ENCODE measurements around the gene TBPL1.
"Not testable (repeated sequence)": the region's sequence is repeated elsewhere in the genome, so short reads cannot be mapped to it uniquely, and the experiment has no call there.

TBPL1 gene

GRCh38 chr6:133952815-133953633 is at the start of gene TBPL1:
TSS of gene TBPL1 (plus strand) at chr6:133953224. CDS start at chr6:133980126, 26,902 bp downstream.
- DNase-seq, result peak; percentile 99

DNA sequence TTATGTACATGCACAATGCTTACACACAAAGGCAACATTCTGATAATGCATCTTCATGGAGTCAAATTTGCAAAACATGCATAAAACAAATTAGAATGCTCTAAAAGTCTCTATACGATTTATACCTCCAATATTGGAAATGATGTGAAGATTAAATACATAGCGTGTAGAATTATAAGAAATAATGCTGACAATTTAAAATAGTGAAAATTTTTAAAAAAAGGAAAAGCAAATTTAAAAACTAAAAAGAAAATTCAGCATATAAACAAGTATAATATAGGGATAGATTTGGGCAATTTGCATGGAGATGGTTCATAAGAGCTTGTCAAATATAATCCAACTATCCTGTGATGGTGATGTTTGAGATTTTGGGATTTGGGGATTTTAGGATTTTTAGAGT is 49.2 kb upstream of the TBPL1 start:
- DNase-seq, result no peak

- no peak for DNase-seq
These were observed 47.0 kb upstream of the TBPL1 start for GRCh38 chr6:133906050-133906449.

- DNase-seq, result peak; percentile 85
These were observed 36.3 kb upstream of the TBPL1 start for GRCh38 chr6:133916650-133917151.

- DNase-seq, result no peak
These were observed 35.2 kb upstream of the TBPL1 start for GRCh38 chr6:133917781-133918180.

GRCh38 chr6:133918208-133918930 is 34.7 kb upstream of the TBPL1 start:
- no peak for DNase-seq

DNA sequence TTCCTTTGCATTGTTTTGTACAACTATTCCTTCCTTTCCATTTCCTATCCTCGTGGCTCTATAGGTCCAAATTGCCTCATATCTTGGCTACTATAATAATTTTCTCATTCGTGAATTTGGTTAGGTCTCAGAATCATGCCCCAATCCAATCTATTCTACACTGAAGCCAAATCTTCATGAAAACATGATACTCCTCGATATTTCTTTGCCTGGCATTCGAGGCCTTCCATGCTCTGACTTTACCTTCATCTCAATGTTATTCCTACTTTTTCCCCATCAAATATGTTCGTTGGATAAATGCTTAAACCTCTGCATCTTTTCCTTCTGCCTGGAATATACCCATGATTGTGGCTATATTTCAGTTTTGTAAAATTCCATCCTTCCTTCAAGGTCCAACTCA is 33.7 kb upstream of the TBPL1 start:
- no peak for DNase-seq

DNA sequence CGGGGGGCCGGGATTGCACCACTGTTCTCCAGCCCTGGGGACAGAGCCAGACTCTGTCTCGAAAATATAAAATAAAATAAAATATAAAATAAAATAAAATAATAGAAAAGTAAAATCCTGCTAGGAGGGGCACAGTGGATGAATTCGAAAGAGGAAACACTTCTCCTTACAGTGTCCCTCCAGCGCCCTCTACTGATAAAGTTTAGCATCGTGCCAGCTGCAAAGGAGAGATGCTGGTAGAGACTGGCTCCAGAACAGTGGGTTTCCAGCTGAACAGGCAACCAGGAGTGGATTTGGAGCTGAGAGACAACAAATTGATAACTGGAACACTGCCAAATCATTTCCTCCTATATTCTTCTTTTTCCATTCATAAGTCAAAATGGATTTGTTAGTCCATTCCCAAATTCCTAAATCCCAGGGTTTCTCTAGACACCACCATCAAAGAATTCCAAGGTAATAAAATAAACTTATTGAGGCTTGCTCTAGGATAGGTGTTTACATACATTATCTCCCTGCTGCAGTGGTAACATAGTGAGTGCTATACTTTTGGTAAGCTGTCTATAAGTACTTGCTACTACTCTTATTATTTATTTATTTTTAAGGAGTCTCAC is 31.7 kb upstream of the TBPL1 start:
- DNase-seq, result peak; percentile 73

- peak; percentile 70 for DNase-seq
These were observed 29.0 kb upstream of the TBPL1 start for GRCh38 chr6:133923938-133924593.

DNA sequence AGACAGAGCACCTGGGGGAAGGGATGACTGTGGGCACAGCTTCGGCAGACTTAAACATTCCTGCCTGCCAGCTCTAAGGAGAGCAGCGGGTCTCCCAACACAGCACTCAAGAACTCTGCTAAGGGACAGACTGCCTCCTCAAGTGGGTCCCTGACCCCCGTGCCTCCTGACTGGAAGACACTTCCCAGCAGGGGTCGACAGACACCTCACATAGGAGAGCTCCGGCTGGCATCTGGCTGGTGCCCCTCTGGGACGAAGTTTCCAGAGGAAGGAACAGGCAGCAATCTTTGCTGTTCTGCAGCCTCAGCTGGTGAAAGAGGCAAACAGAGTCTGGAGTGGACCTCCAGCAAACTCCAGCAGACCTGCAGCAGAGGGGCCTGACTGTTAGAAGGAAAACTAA is 21.8 kb upstream of the TBPL1 start:
- DNase-seq, result not testable (repeated sequence)

DNA sequence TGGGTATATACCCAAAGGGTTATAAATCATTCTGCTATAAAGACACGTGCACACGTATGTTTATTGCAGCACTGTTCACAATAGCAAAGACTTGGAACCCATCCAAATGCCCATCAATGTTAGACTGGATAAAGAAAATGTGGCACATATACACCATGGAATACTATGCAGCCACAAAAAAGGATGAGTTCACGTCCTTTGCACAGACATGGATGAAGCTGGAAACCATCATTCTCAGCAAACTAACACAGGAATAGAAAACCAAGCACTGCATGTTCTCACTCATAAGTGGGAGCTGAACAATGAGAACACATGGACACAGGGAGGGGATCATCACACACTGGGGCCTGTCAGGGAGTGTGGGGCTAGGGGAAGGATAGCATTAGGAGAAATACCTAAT is 16.7 kb upstream of the TBPL1 start:
- not testable (repeated sequence) for DNase-seq

DNA sequence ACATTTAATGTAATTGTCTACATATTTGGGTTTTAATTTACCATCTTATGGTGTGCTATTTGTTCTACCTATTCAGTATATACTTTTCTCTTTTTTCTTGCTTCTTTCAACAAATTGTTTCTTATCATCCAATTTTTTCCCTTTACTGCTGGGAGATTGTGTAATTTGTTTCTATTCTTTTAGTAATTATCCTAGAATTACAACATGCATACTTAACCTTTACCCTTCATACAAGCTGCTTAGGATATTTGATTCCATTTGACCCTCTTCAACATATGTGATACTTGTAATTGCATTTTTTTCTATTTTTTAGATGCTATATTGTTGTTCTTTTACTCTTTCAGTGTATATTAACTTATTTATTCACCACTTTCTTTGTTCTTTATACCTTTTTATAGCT is 15.1 kb upstream of the TBPL1 start:
- DNase-seq, result no peak

GRCh38 chr6:133938533-133938932 is 14.5 kb upstream of the TBPL1 start:
- no peak for DNase-seq

GRCh38 chr6:133939778-133940667 is 13.0 kb upstream of the TBPL1 start:
- no peak for DNase-seq

- no peak for DNase-seq
These were observed 7.9 kb upstream of the TBPL1 start for GRCh38 chr6:133945158-133945557.

DNA sequence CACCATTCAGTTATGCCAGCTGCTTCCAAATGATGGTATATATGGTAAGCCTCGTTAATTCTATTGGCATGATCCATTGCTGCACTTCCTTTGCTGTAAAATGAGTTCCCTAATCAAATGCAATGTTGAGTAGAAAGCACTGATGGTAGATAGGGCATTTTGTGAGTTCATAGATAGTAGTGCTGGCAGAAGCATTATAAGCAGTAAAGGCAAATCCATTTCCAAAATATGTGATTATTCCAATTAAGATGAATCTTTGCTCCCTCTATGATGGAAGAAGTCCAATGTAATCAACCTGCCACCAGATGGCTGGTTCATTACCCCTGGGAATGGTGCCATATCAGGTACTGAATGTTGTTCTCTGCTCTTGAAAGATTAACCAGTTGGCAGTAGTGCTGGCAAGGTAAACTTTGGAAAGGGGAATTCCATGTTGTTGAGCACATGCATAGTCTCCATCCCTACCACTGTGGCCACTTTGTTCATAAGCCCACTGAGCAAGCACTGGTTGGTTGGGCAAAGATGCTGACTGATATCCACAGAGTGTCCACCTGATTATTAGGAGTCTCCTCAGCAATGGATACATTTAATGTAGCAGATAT is 5.6 kb upstream of the TBPL1 start:
- DNase-seq, result no peak

DNA sequence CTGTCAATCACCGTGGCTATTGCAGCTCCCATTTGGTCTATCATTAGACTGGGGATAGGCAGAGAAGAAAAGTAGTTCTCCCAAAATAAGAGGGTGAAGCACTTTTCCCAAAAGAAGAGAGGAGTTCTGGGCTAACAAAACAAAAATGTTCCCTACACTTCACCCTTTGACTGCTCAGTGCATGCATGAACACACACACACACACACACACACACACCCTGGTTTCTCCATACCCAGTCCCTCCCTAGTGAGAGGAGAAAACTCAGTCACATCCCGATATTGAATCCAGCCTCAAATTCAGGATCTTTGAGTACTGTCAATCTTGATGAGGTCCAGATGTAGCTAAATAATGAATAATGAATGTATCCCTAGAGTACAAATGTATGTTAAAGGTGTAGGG is 4.6 kb upstream of the TBPL1 start:
- no peak for DNase-seq

- DNase-seq, result no peak
These were observed 1.8 kb upstream of the TBPL1 start for GRCh38 chr6:133951227-133951626.

DNA sequence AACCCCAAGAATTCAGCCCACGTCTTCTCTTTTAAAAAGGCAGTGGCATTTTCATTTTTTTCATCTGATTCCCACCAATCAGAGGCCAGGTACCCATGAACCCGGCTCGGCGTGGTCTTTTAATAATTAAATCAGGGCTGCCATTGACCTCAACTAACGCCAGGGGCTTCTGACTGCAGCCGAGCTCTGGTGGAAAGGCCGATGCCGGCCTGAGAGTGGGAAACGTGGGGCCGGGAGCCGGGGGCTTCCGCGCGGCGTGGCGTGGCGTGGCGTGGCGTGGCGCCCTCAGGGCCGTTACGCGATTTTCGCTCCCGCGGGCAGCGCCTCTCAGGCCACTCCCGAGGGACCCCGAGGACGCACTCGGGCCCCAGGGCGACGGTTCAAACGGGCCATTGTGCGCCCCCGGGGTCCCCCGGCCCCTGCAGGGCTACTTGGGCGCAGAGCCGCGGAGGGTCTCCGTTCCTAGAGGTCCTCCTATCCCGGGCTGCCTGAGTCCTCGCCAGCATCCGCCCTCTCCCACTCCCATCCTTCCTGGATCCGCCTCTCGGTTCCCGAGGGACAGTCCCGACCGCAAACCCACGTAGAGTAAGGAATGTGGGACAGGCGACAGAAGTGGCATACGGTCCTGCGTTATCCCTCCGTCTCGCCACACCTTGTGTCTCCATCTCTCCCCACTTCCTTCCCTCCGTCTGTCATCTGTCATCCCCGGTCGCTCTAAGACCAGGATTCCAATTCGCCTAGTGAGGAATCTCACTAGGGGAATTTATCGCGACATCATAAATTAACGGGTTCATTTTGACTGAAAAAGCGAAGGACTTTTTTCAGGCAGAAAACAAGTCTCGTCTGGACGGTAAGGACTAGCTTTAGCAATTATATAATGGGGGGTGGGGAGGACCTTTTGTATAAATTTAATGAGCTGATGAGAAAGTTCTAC is 876 bp upstream of the TBPL1 start:
- peak; percentile 82 for DNase-seq

GRCh38 chr6:133953634-133954415 is 801 bp downstream of the TBPL1 start:
- no peak for DNase-seq
